CD4-positive, alpha-beta T cell treated with Interleukin-21 for 1 hour (primary cell): ENCODE measurements around the gene SIT1.

Source experiments
- DNase-seq: peaks from one replicate; pipeline ENCODE4 v3.0.0-alpha.2; 2020

Gene SIT1, protein sequence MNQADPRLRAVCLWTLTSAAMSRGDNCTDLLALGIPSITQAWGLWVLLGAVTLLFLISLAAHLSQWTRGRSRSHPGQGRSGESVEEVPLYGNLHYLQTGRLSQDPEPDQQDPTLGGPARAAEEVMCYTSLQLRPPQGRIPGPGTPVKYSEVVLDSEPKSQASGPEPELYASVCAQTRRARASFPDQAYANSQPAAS

GRCh38 chr9:35650341-35651158 lies at the start of gene SIT1:
Gene SIT1 (minus strand): TSS chr9:35650931. CDS start chr9:35650853, 78 bp downstream.
- DNase-seq: peak; percentile 52

DNA sequence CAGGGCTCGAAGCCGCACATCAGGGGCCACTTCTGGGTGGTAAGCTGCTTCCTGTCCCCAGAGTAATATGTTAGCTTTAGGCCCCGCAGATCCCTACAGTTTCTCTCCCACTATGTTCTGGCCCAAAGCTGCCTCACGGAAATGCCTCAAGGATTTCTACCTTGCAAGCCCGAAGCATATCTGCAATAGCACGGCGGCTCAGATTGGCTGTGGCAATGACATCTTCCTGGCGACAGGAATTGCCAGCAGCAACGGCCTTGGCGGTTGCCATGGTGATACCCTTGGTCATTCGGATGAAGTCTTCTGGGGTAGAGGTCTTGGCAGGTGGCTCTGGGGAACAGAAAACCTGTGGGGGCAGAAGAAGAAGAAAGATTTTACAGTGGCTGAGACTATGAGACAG lies 49.3 kb upstream of the SIT1 start:
- no peak for DNase-seq

DNA sequence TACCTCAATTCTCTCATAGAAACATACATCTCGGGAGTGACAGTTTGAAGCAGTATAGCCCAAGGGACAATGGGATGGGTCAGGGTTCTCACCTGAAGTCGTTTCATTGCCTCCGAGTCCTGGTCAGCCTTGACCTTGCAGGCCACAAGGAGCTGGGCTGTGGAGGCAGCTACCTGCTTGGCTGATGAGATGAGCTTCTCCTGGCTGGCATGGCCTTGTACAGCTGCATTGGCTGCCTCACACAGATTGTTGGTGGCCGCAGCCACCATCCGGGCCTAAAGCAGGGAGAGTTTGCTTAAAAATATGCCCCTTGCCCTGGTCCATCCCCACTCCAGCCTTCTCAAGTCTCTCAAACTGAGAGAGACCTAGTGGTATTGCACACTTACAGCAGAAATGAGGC lies 47.5 kb upstream of the SIT1 start:
- DNase-seq: no peak

GRCh38 chr9:35697486-35697885 lies 46.8 kb upstream of the SIT1 start:
- no peak for DNase-seq

DNA sequence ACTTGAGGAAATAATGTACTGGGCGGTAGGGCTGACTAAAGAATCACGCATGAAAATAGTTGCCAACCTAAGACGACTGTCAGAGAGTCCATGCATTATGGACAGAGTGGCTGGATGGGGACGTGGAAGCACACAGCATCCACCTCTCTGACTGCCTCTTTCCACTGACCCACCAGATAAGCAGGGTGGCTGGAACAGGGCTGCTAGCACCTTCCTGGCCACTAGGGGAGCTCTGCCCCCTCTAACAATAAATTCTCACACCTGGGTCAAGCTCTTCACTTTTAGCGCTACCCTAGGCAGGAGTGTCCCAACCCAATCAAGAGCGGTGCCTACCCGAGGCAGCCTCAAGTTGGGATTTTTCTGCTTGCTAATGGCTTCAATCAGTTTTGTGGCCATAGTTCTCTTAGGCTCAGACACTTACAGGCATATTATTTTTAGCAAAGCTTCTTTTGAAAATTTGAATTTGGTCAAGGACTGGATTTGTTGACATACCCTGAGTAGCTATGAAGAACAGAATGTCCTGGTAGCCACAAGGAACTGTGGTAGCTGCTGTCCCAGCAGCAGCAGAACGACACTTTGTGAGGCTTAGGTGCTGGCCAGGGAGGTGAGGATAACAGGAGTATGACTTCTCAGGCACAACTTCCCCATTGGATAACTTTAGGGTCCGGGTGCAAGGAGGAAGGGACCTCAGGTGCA lies 45.9 kb upstream of the SIT1 start:
- peak; percentile 69 for DNase-seq

GRCh38 chr9:35695943-35696401 lies 45.2 kb upstream of the SIT1 start:
- DNase-seq: no peak

GRCh38 chr9:35691757-35692301 lies 41.1 kb upstream of the SIT1 start:
- DNase-seq: no peak

GRCh38 chr9:35691334-35691650 lies 40.6 kb upstream of the SIT1 start:
- no peak for DNase-seq

GRCh38 chr9:35690614-35691333 lies 40.0 kb upstream of the SIT1 start:
- DNase-seq: peak; percentile 34

- DNase-seq: no peak
Observed at GRCh38 chr9:35690294-35690613, 39.5 kb upstream of the SIT1 start.

DNA sequence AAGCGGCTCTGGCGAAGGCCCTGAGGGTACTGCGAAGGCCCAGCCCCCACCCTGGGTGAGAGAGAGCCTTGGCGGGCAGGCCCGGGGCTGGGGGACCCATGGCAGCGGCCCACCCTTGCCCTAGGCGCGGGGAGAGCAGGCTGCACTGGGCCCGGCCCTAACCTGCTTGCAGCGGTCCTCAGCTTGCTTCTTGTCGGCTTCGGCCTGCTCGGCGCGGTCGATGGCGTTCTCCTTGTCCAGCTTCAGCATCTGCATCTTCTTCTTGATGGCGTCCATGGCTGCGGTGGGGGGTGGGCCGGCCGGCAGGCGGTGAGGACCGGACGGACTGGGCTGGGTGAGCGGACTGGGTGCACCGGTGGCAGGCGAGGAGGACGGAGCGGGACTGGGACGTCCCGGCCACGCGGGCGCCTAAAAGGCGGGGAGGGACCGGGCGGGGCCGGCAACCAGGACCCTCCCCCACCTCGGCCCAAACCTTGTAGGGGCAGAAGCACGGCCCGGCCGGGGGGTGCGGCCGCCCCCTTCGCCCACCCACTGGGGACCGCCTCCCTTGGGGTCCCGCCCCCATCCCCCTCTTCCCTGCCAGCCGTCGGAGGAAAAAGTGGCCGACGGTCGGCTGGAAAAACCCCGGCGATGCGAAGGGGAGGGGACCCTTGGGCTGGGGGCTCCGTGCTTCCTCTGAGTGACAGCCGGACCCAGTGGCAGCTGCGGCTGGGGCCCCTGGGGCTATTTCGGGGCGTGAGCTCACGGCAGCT lies 39.0 kb upstream of the SIT1 start, which contains the start of gene TPM2:
Gene TPM2, minus strand, starts transcription at position 384 of the 752 bp plus-strand sequence. Its CDS starts 108 bp downstream, at position 276.
- DNase-seq: no peak

DNA sequence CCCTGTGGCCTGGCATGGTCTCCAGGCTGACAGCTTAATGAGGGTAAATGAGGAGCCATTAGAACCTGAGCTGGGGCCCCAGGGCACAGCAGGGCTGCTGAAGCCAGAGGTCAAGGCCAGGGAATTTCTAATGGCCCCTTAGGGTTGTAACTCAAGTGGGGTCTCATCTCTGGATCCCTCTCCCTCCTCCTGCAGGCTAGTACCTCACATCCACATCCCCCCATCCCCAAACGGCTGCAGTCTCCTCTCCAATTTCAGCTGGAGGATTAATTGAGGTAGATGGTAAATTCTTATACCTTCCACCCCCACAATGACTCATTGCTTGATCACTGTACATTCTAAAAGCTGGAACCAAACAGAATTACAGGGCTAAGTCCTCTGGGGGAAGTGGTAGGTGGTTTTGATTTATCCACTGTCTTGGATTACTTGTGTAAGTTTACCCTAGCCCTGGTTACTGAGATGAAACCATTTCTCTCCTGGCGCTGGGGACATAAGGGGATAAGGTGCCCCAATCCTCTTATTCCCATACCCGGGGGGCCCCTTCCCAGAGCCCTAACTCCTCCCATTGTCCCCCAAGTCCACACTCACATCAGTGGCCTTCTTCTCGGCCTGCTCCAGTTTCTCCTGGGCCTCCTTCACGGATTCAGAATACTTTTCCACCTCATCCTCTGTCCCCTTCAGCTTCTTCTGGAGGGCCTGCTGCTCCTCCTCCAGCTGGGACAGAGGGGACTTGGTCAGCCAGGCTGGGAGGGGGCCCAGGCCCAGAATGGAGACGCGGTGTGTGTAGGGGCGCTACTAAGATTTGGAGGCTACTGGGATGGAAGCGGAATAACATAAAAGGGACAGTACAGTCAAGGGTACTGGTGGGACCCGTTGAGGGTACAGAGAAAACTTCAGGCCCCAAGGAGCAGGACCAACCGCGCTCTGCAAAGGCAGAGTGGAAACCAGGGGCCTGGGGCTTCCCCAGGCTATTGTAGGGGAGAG lies 38.1 kb upstream of the SIT1 start:
- DNase-seq: no peak

DNA sequence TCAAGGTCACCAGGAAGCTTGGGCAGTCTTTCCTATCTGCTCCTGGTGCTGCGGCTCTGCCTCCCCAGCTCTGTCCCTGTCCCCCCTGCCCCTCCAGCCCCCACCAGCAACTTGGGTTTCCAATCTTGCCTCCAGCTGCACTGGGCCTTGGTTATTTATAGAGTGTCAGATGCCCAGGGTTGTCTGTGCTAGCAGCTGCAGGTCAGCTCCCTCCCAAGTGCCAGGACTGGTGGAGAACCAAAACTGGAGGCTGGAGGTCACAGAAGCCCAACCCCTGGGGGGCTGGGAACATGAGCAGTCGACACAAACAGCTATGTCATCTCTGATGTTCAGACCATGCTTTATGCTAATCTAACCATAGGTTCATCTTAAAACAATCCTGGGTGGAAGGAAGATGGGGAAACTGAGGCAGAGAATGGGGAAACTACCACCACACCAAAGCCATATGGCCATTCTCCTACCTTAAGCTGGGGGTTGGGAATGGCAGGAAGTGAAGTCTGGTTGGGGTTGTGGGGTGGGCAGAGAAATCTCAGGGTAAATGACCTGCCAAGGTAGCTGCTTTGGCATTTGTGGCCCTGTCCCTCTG lies 37.3 kb upstream of the SIT1 start:
- no peak for DNase-seq

DNA sequence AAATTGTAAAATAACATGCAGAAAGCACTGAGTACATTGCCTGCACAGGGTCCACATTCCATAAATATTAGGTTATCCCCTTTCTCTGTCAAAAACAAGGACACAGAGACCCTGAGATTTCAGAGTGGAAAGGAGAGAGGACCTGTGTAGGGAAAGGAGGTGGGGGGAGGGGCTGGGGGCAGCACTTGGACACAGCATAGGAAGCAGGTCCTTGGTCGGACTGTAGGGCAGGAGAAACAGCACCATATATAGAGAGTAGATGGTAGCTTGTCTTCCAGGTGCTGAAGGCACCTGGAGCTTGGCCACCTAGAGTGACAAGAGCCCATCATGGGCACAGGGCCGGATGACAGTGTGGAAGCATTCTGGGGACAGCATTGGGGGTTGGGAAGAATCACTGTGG lies 36.6 kb upstream of the SIT1 start:
- DNase-seq: no peak

GRCh38 chr9:35686222-35687203 lies 35.8 kb upstream of the SIT1 start:
- no peak for DNase-seq

DNA sequence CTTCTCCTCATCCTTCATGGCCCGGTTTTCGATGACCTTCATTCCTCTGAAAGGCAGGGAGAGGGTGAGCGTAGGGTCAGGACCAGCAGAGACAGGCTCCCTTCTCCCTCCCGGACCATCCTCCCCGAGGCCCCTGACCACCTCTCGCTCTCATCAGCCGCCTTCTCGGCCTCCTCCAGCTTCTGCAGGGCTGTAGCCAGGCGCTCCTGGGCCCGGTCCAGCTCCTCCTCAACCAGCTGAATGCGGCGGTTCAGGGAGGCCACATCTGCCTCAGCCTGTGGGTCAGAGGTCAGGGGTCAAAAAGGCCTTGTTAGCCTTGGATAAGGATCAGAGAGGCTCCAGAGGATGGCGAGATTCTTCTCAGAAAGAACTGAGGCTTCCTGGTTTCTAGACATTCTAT lies 34.8 kb upstream of the SIT1 start:
- DNase-seq: no peak

GRCh38 chr9:35684921-35685320 lies 34.2 kb upstream of the SIT1 start:
- no peak for DNase-seq

DNA sequence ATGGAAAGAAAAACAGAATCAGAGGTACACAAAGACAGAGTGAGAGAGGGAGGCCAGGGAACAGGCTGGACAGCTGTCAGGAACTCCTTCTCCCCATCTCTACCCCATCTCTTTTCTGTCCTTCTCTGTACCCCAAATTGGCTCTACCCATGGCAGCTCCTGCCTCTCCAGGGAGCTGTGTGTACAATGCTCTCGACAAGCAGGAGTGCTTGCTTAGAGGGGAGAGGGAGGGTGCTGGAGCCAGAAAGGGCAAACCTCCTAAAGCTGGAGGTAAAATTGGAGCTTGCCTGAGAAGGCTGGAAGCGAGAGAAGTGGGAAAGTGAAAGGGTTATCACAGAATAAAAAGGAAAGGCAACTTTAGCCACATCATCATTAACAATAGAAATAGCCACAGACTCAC lies 32.6 kb upstream of the SIT1 start:
- no peak for DNase-seq
